Lower lobe of right lung (tissue), 2 donors: Measurements from ENCODE around the gene NOG. TPM values are rescaled to one million over a fixed set of nuclear protein-coding genes. Genes with fewer than 3 reads are reported as not detected.

Experiments used
- ATAC-seq, 2 donors: fragments of 200-7000 bp; cut with Tn5 transposase; one replicate each; pipeline ENCODE4 v1.9.1; 2020 to 2022; ENCODE audit warnings: mild to moderate bottlenecking in 2 of 2, moderate library complexity in 2 of 2
- DNase-seq: peaks from one replicate; pipeline ENCODE4 v3.0.0-alpha.2; 2020
- H3K27ac ChIP-seq: fragments of 200-600 bp; one replicate; pipeline ENCODE4 v1.8.0; 2022
- H3K27me3 ChIP-seq: fragments of 200-600 bp; one replicate; pipeline ENCODE4 v1.8.0; 2022; ENCODE audit warnings: low read depth
- H3K36me3 ChIP-seq: fragments of 200-600 bp; one replicate; pipeline ENCODE4 v1.8.0; 2022; ENCODE audit warnings: mild to moderate bottlenecking
- H3K4me1 ChIP-seq: fragments of 200-600 bp; one replicate; pipeline ENCODE4 v1.8.0; 2022
- H3K4me3 ChIP-seq: fragments of 200-600 bp; one replicate; pipeline ENCODE4 v1.8.0; 2022; ENCODE audit warnings: mild to moderate bottlenecking
- H3K9me3 ChIP-seq: fragments of 200-600 bp; one replicate; pipeline ENCODE4 v1.8.0; 2022
- intact Hi-C: fragments of 100-400 bp; cut with DNase I; formaldehyde crosslinking; loops from one replicate; pipeline ENCODE4 v1.11.0; 2022
- long read RNA-seq: library from polyadenylated mRNA; unstranded; transcript quantifications from one replicate; pipeline ENCODE4 v2.0.0, GENCODE V29; 2021
- total RNA-seq: library from RNA; stranded (reverse); fragmentation: NEBNext Ultra II Directional; extraction: Animal tissue kit (Norgen Biotek cat#: 25700); gene quantifications from one replicate; pipeline ENCODE4 v1.2.1, GENCODE V29; 2021
- TF ChIP-seq, protein P1 (sequence below): fragments of 200-600 bp; IDR thresholded peaks from one replicate; pipeline ENCODE4 v1.8.0; 2022; ENCODE audit warnings: antibody characterized with exemption, mild to moderate bottlenecking
- donor health status: DM: no; HTN: yes; CAD: no; lungs with severe emphysema.

NOG gene
- 2.2 TPM for total RNA-seq
- long read RNA-seq, partial matches to known transcripts, result 0 of 3 reads
- long read RNA-seq, other reads (novel, unspliced or antisense), result 0 of 3 reads

DNA sequence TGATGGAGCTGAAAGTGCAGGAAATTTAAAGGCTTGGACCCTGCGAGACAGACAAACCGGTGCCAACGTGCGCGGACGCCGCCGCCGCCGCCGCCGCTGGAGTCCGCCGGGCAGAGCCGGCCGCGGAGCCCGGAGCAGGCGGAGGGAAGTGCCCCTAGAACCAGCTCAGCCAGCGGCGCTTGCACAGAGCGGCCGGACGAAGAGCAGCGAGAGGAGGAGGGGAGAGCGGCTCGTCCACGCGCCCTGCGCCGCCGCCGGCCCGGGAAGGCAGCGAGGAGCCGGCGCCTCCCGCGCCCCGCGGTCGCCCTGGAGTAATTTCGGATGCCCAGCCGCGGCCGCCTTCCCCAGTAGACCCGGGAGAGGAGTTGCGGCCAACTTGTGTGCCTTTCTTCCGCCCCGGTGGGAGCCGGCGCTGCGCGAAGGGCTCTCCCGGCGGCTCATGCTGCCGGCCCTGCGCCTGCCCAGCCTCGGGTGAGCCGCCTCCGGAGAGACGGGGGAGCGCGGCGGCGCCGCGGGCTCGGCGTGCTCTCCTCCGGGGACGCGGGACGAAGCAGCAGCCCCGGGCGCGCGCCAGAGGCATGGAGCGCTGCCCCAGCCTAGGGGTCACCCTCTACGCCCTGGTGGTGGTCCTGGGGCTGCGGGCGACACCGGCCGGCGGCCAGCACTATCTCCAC is at the start of gene NOG:
NOG (plus strand) TSS at position 54 of the 674 bp plus-strand sequence; CDS start at position 579, 525 bp downstream.
- H3K36me3 ChIP-seq, result no peaks in the 10 kb centered on the region
- H3K27ac ChIP-seq, result peak within 1 kb of the TSS; percentile 56
- TF ChIP-seq, protein P1, sequence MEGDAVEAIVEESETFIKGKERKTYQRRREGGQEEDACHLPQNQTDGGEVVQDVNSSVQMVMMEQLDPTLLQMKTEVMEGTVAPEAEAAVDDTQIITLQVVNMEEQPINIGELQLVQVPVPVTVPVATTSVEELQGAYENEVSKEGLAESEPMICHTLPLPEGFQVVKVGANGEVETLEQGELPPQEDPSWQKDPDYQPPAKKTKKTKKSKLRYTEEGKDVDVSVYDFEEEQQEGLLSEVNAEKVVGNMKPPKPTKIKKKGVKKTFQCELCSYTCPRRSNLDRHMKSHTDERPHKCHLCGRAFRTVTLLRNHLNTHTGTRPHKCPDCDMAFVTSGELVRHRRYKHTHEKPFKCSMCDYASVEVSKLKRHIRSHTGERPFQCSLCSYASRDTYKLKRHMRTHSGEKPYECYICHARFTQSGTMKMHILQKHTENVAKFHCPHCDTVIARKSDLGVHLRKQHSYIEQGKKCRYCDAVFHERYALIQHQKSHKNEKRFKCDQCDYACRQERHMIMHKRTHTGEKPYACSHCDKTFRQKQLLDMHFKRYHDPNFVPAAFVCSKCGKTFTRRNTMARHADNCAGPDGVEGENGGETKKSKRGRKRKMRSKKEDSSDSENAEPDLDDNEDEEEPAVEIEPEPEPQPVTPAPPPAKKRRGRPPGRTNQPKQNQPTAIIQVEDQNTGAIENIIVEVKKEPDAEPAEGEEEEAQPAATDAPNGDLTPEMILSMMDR, result no peak
- intact Hi-C loops, result loop anchor here (10.0 kb wide), 1 partner anchor 121 kb away; no protein-coding TSS in a partner anchor
- H3K9me3 ChIP-seq, result no peaks in the 10 kb centered on the region
- peak; percentile 78 for DNase-seq
- ATAC-seq, result peak; percentile 83 to 85
- H3K4me3 ChIP-seq, result peak within 1 kb of the TSS; percentile 68
- peaks cover 37% of the 10 kb centered on the region for H3K4me1 ChIP-seq
- H3K27me3 ChIP-seq, result peaks cover 66% of the 10 kb centered on the region

DNA sequence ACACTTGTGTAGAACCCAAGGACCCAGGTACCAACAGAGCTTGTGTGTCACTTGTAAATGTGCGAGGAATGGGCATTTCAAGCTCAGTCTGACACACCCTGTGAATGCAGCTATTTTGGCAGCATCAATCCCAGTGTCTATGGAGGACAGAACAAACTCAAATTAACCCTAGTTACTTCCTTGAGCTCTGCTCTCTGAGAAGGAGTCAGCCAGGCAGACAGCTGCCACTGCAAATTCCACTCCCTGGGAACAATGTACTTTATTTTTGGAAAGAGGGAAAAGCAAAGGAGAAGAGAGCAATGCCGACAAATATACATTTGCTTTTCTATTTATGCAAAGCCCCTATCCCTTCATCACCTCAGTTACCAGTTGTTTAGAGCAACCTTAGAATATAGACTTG is 48.4 kb upstream of the NOG start:
- Histone ChIP-seq H3K9me3 (no peaks in the 10 kb centered on the region), H3K27ac (no peak overlapping the region), H3K27me3 (no peaks in the 10 kb centered on the region), H3K36me3 (no peaks in the 10 kb centered on the region), H3K4me3 (no peak overlapping the region), H3K4me1 (no peaks in the 10 kb centered on the region)
- ATAC-seq, result no peak
- intact Hi-C loops, result no loop called here
- DNase-seq, result no peak
- TF ChIP-seq, protein P1, result no peak

DNA sequence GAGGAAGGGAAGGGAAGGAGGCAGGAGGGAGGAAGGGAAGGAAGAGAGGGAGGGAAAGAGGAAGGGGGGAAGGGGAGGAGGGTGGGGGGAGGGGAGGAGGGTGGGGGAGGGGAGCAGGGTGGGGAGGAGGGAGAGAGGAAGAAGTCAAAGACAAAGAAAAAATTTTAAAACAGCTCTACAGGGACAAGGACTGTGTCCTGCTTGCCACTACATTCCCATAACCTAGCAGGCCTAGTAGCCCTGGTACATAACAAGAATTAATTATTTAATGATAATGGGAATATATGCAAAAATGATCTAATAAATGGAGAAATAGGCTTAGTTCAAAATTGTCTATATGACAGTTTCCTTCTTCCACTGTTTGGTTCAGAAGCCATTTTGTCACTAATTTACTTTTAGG is 47.6 kb upstream of the NOG start:
- intact Hi-C loops, result no loop called here
- Histone ChIP-seq H3K27ac (no peak overlapping the region), H3K36me3 (no peaks in the 10 kb centered on the region), H3K4me3 (no peak overlapping the region), H3K27me3 (no peaks in the 10 kb centered on the region), H3K9me3 (no peaks in the 10 kb centered on the region), H3K4me1 (no peaks in the 10 kb centered on the region)
- TF ChIP-seq, protein P1, result no peak
- no peak for ATAC-seq
- DNase-seq, result no peak

DNA sequence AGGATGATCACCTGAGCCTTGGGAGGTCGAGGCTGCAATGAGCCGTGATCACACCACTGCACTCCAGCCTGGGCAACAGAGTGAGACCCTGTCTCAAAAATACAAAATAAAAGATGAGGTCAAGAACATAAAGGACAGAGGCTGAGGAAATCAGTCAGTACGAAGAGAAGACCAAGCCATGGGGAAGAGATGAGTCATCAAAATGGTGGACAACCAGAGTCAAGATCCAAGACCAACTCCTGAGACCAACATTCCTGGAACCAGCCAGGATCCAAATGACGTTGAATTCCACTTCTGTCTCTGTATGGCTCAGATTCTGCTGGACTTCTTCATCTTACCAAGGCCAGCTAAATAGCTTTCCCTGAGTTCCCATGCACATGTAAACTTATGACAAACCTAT is 44.8 kb upstream of the NOG start:
- intact Hi-C loops, result no loop called here
- Histone ChIP-seq H3K27me3 (no peaks in the 10 kb centered on the region), H3K36me3 (no peaks in the 10 kb centered on the region), H3K27ac (no peak overlapping the region), H3K4me3 (no peak overlapping the region), H3K9me3 (no peaks in the 10 kb centered on the region), H3K4me1 (no peaks in the 10 kb centered on the region)
- TF ChIP-seq, protein P1, result no peak
- no peak for DNase-seq
- no peak for ATAC-seq

DNA sequence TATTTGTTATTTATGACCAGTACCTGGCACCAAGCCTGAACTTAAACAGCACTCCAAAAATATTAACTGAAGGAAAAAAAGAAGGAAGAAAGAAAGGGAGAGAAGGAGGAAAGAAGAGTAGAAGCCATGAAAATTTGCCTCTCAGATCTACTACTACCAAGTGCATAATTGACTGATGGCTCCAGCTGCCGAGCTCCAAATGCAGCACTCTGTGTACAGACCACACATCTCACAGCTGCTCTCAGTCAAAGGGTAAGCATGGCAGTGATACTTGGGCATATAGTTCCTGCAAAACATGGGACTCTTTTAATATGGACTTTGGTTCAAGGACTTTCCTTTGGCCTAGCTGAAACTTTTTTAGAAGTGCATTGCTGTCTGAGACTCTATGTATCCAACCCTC is 44.0 kb upstream of the NOG start:
- Histone ChIP-seq H3K4me3 (no peak overlapping the region), H3K4me1 (no peaks in the 10 kb centered on the region), H3K27ac (no peak overlapping the region), H3K9me3 (no peaks in the 10 kb centered on the region), H3K27me3 (no peaks in the 10 kb centered on the region), H3K36me3 (no peaks in the 10 kb centered on the region)
- intact Hi-C loops, result no loop called here
- TF ChIP-seq, protein P1, result no peak
- no peak for ATAC-seq
- DNase-seq, result no peak
